Spleen (tissue), 11 donors: ENCODE measurements around the gene TXLNG. TPM values are rescaled to one million over a fixed set of nuclear protein-coding genes. Genes with fewer than 3 reads are reported as not detected.

Experiments used
- DNase-seq: peaks from one replicate; pipeline ENCODE4 v3.0.0-alpha.2; 2020
- H3K27ac ChIP-seq, 8 donors: fragments of 200-600 bp; sonication (generic) in 7 of 8; 1 replicate in 4 of 8; 2 replicates in 4 of 8; pipeline versions ENCODE4 v1.5.0 to v1.8.0; 2016 to 2021; ENCODE audit warnings: inconsistent platforms in 4 of 8, mild to moderate bottlenecking in 4 of 8, moderate library complexity in 1 of 8
- H3K27me3 ChIP-seq, 7 donors: fragments of 200-600 bp; sonication (generic) in 6 of 7; replicated peaks in 1 of 7; 1 replicate in 4 of 7; 2 replicates in 3 of 7; pipeline versions ENCODE4 v1.5.0 to v1.8.0; 2016 to 2021; ENCODE audit warnings: inconsistent platforms in 3 of 7, mild to moderate bottlenecking in 1 of 7
- H3K36me3 ChIP-seq, 6 donors: fragments of 200-600 bp; sonication (generic) in 5 of 6; 1 replicate in 4 of 6; 2 replicates in 2 of 6; pipeline versions ENCODE4 v1.5.0 to v1.8.0; 2016 to 2021; ENCODE audit warnings: inconsistent platforms in 2 of 6
- H3K4me1 ChIP-seq, 6 donors: fragments of 200-600 bp; sonication (generic) in 5 of 6; 1 replicate in 3 of 6; 2 replicates in 3 of 6; pipeline versions ENCODE4 v1.5.0 to v1.8.0; 2016 to 2021; ENCODE audit warnings: inconsistent platforms in 3 of 6
- H3K4me3 ChIP-seq, 8 donors: fragments of 200-600 bp; sonication (generic) in 7 of 8; 1 replicate in 4 of 8; 2 replicates in 4 of 8; pipeline versions ENCODE4 v1.5.0 to v1.8.0; 2016 to 2021; ENCODE audit warnings: inconsistent platforms in 4 of 8, mild to moderate bottlenecking in 4 of 8, moderate library complexity in 2 of 8
- H3K9me3 ChIP-seq, 8 donors: fragments of 200-600 bp; sonication (generic) in 7 of 8; 1 replicate in 4 of 8; 2 replicates in 4 of 8; pipeline versions ENCODE4 v1.5.0 to v1.8.0; 2016 to 2021; ENCODE audit warnings: inconsistent platforms in 4 of 8
- CTCF ChIP-seq, 11 experiments: fragments of 200-600 bp in 7 of 11; fragments of 450-650 bp in 4 of 11; sonication (generic) in 4 of 11; IDR thresholded peaks in 8 of 11; conservative IDR thresholded peaks in 3 of 11; 1 replicate in 7 of 11; 2 replicates in 4 of 11; pipeline versions ENCODE4 v1.4.0 to v1.8.0; 2016 to 2021; ENCODE audit warnings: antibody characterized with exemption in 11 of 11, inconsistent platforms in 4 of 11, mild to moderate bottlenecking in 1 of 11
- POLR2A ChIP-seq, 3 donors: fragments of 450-650 bp; IDR thresholded peaks; one replicate each; pipeline ENCODE4 v1.5.1; 2017; ENCODE audit warnings: antibody characterized with exemption in 3 of 3, mild to moderate bottlenecking in 1 of 3
- POLR2AphosphoS5 ChIP-seq, 3 donors: sonication (generic); formaldehyde crosslinking; IDR thresholded peaks; one replicate each; pipeline ENCODE4 v1.5.1; 2017; ENCODE audit warnings: antibody characterized with exemption in 3 of 3
- WGBS, 5 donors: extraction: QIAGEN DNeasy Blood & Tissue Kit in 3 of 5; methylation state at CpG; one replicate each; pipeline versions ENCODE4 v1.1.5 to v1.1.7; 2013 to 2018; 5-methylcytosine and 5-hydroxymethylcytosine counted together
- intact Hi-C: fragments of 100-400 bp; cut with DNase I; formaldehyde crosslinking; loops from one replicate; pipeline ENCODE4 v1.15.0; 2023; ENCODE audit warnings: low total_unique reads
- polyA plus RNA-seq, 3 donors: library from polyadenylated mRNA; stranded (reverse); fragments of 200-250 nt; gene quantifications; one replicate each; pipeline ENCODE4 v1.2.1, GENCODE V29; 2013
- total RNA-seq, 7 donors: library from RNA; depleted of rRNA in 3 of 7; stranded (reverse); fragments of >200 nt in 3 of 7; fragmentation: NEBNext Ultra II Directional in 4 of 7; extraction: Animal tissue kit (Norgen Biotek cat#: 25700) in 4 of 7; gene quantifications; one replicate each; pipeline versions ENCODE4 v1.1.0 to v1.2.1, GENCODE V29; 2016 to 2021
- donor health status: healthy with polysubstance abuse.
- donor health status: DM: no; HTN: no; CAD: no; lungs with moderate emphysema.
- donor health status: DM: no; HTN: no; CAD: no.
- donor health status: Bipolar disorder and iron deficiency.
- donor health status: healthy.
- donor health status: DM: no; HTN: no; CAD: no.
- donor health status: DM: yes; HTN: yes; CAD: no.

Gene TXLNG
- total and polyA plus RNA-seq, 10 donors = 7.8 to 20.2 (median 12.7) TPM

GRCh38 chrX:16743604-16744325 lies 42.5 kb upstream of the TXLNG start:
- Histone ChIP-seq H3K9me3 (no peaks in the 10 kb centered on the region), H3K36me3 (peaks cover 10 to 99% (median 64%) of the 10 kb centered on the region in 6 donors), H3K4me1 (no peaks in the 10 kb centered on the region), H3K4me3 (no peak overlapping the region), H3K27me3 (no peaks in the 10 kb centered on the region), H3K27ac (no peak overlapping the region)
- TF ChIP-seq POLR2AphosphoS5 (IDR thresholded peaks at IDR 0.05) = no peak
- no peak for TF ChIP-seq CTCF (IDR thresholded peaks at IDR 0.05 in 8 of 11, conservative IDR thresholded peaks at IDR 0.05 in 3 of 11)
- TF ChIP-seq POLR2A (IDR thresholded peaks at IDR 0.05) = no peak
- intact Hi-C loops = no loop called here
- WGBS, 5 donors = 93 to 96% (median 94%) methylated on average over 10 to 12 of the region's 12 CpGs
- DNase-seq = no peak

GRCh38 chrX:16745102-16745501 lies 41.2 kb upstream of the TXLNG start:
- intact Hi-C loops = no loop called here
- Histone ChIP-seq H3K4me1 (no peaks in the 10 kb centered on the region), H3K27me3 (no peaks in the 10 kb centered on the region), H3K4me3 (no peak overlapping the region), H3K36me3 (peaks cover 10 to 99% (median 68%) of the 10 kb centered on the region in 6 donors), H3K27ac (no peak overlapping the region), H3K9me3 (no peaks in the 10 kb centered on the region)
- WGBS, 5 donors = 87 to 94% (median 87%) methylated on average over 2 to 5 of the region's 5 CpGs
- no peak for TF ChIP-seq POLR2A (IDR thresholded peaks at IDR 0.05)
- TF ChIP-seq POLR2AphosphoS5 (IDR thresholded peaks at IDR 0.05) = no peak
- no peak for TF ChIP-seq CTCF (IDR thresholded peaks at IDR 0.05 in 8 of 11, conservative IDR thresholded peaks at IDR 0.05 in 3 of 11)
- no peak for DNase-seq

GRCh38 chrX:16745659-16746058 lies 40.6 kb upstream of the TXLNG start:
- no peak for DNase-seq
- Histone ChIP-seq H3K27me3 (no peaks in the 10 kb centered on the region), H3K27ac (no peak overlapping the region), H3K36me3 (peaks cover 10 to 100% (median 66%) of the 10 kb centered on the region in 6 donors), H3K9me3 (no peaks in the 10 kb centered on the region), H3K4me3 (no peak overlapping the region), H3K4me1 (no peaks in the 10 kb centered on the region)
- TF ChIP-seq POLR2A (IDR thresholded peaks at IDR 0.05) = no peak
- TF ChIP-seq POLR2AphosphoS5 (IDR thresholded peaks at IDR 0.05) = no peak
- TF ChIP-seq CTCF (IDR thresholded peaks at IDR 0.05 in 8 of 11, conservative IDR thresholded peaks at IDR 0.05 in 3 of 11) = no peak
- intact Hi-C loops = no loop called here
- 79 to 93% (median 86%) methylated on average over 5 of the region's 5 CpGs for WGBS, 5 donors

- no peak overlapping the region for H3K27ac ChIP-seq
- TF ChIP-seq CTCF (IDR thresholded peaks at IDR 0.05 in 8 of 11, conservative IDR thresholded peaks at IDR 0.05 in 3 of 11) (no peak), POLR2A (IDR thresholded peaks at IDR 0.05) (no peak), POLR2AphosphoS5 (IDR thresholded peaks at IDR 0.05) (no peak)
- no peaks in the 10 kb centered on the region for H3K4me1 ChIP-seq
- 87 to 97% (median 92%) methylated on average over 5 of the region's 5 CpGs for WGBS, 5 donors
- no peaks in the 10 kb centered on the region for H3K9me3 ChIP-seq
- intact Hi-C loops = no loop called here
- H3K4me3 ChIP-seq = no peak overlapping the region
- no peak for DNase-seq
- H3K27me3 ChIP-seq = no peaks in the 10 kb centered on the region
- peaks cover 7 to 93% (median 52%) of the 10 kb centered on the region in 6 donors for H3K36me3 ChIP-seq
These were observed 37.8 kb upstream of the TXLNG start for GRCh38 chrX:16748425-16748824.
